ENCODE measurements around the gene VPS13D.

The VPS13D gene

GRCh38 chr1:12195416-12195815, 34.4 kb upstream of the VPS13D start:
- no peak overlapping the region for H3K27ac ChIP-seq (ENCODE audit: low read depth, low read length)
- H4K8ac ChIP-seq (ENCODE audit: low read depth, low read length) = no peak overlapping the region
- H3K79me1 ChIP-seq (ENCODE audit: low read length) = no peaks in the 10 kb centered on the region
- H2BK120ac ChIP-seq (ENCODE audit: low read depth, low read length) = no peak overlapping the region
- no peak overlapping the region for H3K9ac ChIP-seq (ENCODE audit: low read length)
- no peak overlapping the region for H3K4me3 ChIP-seq (ENCODE audit: low read length)
- H3K56ac ChIP-seq (ENCODE audit: low read length) = no peak overlapping the region
- H3K4me1 ChIP-seq (ENCODE audit: control insufficient read depth, low read depth, low read length) = no peaks in the 10 kb centered on the region
- H3K18ac ChIP-seq (ENCODE audit: low read length) = no peak overlapping the region
- H4K5ac ChIP-seq (ENCODE audit: low read length) = no peak overlapping the region
- H3K79me2 ChIP-seq (ENCODE audit: control insufficient read depth, insufficient read depth, low read length) = no peaks in the 10 kb centered on the region
- H3K23ac ChIP-seq (ENCODE audit: low read length) = no peak overlapping the region
- no peak overlapping the region for H2BK5ac ChIP-seq (ENCODE audit: low read length)
- no peak overlapping the region for H3K4ac ChIP-seq (ENCODE audit: low read depth, low read length)
- no peaks in the 10 kb centered on the region for H3K27me3 ChIP-seq (ENCODE audit: insufficient read depth, low read length, poor library complexity)
- H2AK5ac ChIP-seq (ENCODE audit: low read length) = no peak overlapping the region
- no peak overlapping the region for H2BK15ac ChIP-seq (replicated peaks; ENCODE audit: low read depth)
- no CpG with 5 or more reads among the region's 3 CpGs for WGBS (ENCODE audit: extremely low coverage, insufficient coverage, low lambda C conversion rate)
- DNase-seq = no peak
- H3K36me3 ChIP-seq (ENCODE audit: control insufficient read depth, insufficient read depth, low read length) = no peaks in the 10 kb centered on the region
- H3K4me2 ChIP-seq (ENCODE audit: low read length) = no peak overlapping the region

GRCh38 chr1:12196641-12197482, 33.0 kb upstream of the VPS13D start:
- peak; percentile 85 for DNase-seq
- Histone ChIP-seq H2BK5ac (ENCODE audit: low read length) (no peak overlapping the region), H3K4ac (ENCODE audit: low read depth, low read length) (no peak overlapping the region), H2AK5ac (ENCODE audit: low read length) (no peak overlapping the region), H2BK120ac (ENCODE audit: low read depth, low read length) (no peak overlapping the region), H3K18ac (ENCODE audit: low read length) (no peak overlapping the region), H3K9ac (ENCODE audit: low read length) (no peak overlapping the region), H3K4me1 (ENCODE audit: control insufficient read depth, low read depth, low read length) (no peaks in the 10 kb centered on the region), H3K79me1 (ENCODE audit: low read length) (no peaks in the 10 kb centered on the region), H3K56ac (ENCODE audit: low read length) (no peak overlapping the region), H3K23ac (ENCODE audit: low read length) (no peak overlapping the region), H4K5ac (ENCODE audit: low read length) (no peak overlapping the region), H3K36me3 (ENCODE audit: control insufficient read depth, insufficient read depth, low read length) (no peaks in the 10 kb centered on the region), H3K4me3 (ENCODE audit: low read length) (no peak overlapping the region), H2BK15ac (replicated peaks; ENCODE audit: low read depth) (no peak overlapping the region), H4K8ac (ENCODE audit: low read depth, low read length) (no peak overlapping the region), H3K27ac (ENCODE audit: low read depth, low read length) (no peak overlapping the region), H3K4me2 (ENCODE audit: low read length) (no peak overlapping the region), H3K27me3 (ENCODE audit: insufficient read depth, low read length, poor library complexity) (no peaks in the 10 kb centered on the region), H3K79me2 (ENCODE audit: control insufficient read depth, insufficient read depth, low read length) (no peaks in the 10 kb centered on the region)
- no CpG with 5 or more reads among the region's 20 CpGs for WGBS (ENCODE audit: extremely low coverage, insufficient coverage, low lambda C conversion rate)

GRCh38 chr1:12197483-12197880, 32.3 kb upstream of the VPS13D start:
- H4K8ac ChIP-seq (ENCODE audit: low read depth, low read length) = no peak overlapping the region
- no peak overlapping the region for H3K4me2 ChIP-seq (ENCODE audit: low read length)
- H3K9ac ChIP-seq (ENCODE audit: low read length) = no peak overlapping the region
- H3K4me3 ChIP-seq (ENCODE audit: low read length) = no peak overlapping the region
- no peak overlapping the region for H2BK120ac ChIP-seq (ENCODE audit: low read depth, low read length)
- DNase-seq = no peak
- H3K4ac ChIP-seq (ENCODE audit: low read depth, low read length) = no peak overlapping the region
- no peak overlapping the region for H2AK5ac ChIP-seq (ENCODE audit: low read length)
- H3K56ac ChIP-seq (ENCODE audit: low read length) = no peak overlapping the region
- no peak overlapping the region for H3K23ac ChIP-seq (ENCODE audit: low read length)
- H3K4me1 ChIP-seq (ENCODE audit: control insufficient read depth, low read depth, low read length) = no peaks in the 10 kb centered on the region
- no peak overlapping the region for H2BK5ac ChIP-seq (ENCODE audit: low read length)
- H3K18ac ChIP-seq (ENCODE audit: low read length) = no peak overlapping the region
- H4K5ac ChIP-seq (ENCODE audit: low read length) = no peak overlapping the region
- no peaks in the 10 kb centered on the region for H3K79me2 ChIP-seq (ENCODE audit: control insufficient read depth, insufficient read depth, low read length)
- no peaks in the 10 kb centered on the region for H3K27me3 ChIP-seq (ENCODE audit: insufficient read depth, low read length, poor library complexity)
- H3K27ac ChIP-seq (ENCODE audit: low read depth, low read length) = no peak overlapping the region
- no peaks in the 10 kb centered on the region for H3K79me1 ChIP-seq (ENCODE audit: low read length)
- H3K36me3 ChIP-seq (ENCODE audit: control insufficient read depth, insufficient read depth, low read length) = no peaks in the 10 kb centered on the region
- no peak overlapping the region for H2BK15ac ChIP-seq (replicated peaks; ENCODE audit: low read depth)
- WGBS (ENCODE audit: extremely low coverage, insufficient coverage, low lambda C conversion rate) = no CpG with 5 or more reads among the region's 7 CpGs

- H3K18ac ChIP-seq (ENCODE audit: low read length) = no peak overlapping the region
- H3K4me1 ChIP-seq (ENCODE audit: control insufficient read depth, low read depth, low read length) = peaks cover 3% of the 10 kb centered on the region
- no peak for DNase-seq
- H2AK5ac ChIP-seq (ENCODE audit: low read length) = no peak overlapping the region
- H3K79me1 ChIP-seq (ENCODE audit: low read length) = no peaks in the 10 kb centered on the region
- WGBS (ENCODE audit: extremely low coverage, insufficient coverage, low lambda C conversion rate) = no CpG with 5 or more reads among the region's 7 CpGs
- no peak overlapping the region for H2BK120ac ChIP-seq (ENCODE audit: low read depth, low read length)
- H2BK15ac ChIP-seq (replicated peaks; ENCODE audit: low read depth) = no peak overlapping the region
- H2BK5ac ChIP-seq (ENCODE audit: low read length) = no peak overlapping the region
- H3K4me2 ChIP-seq (ENCODE audit: low read length) = no peak overlapping the region
- H4K5ac ChIP-seq (ENCODE audit: low read length) = no peak overlapping the region
- no peak overlapping the region for H3K9ac ChIP-seq (ENCODE audit: low read length)
- H3K27ac ChIP-seq (ENCODE audit: low read depth, low read length) = no peak overlapping the region
- H3K23ac ChIP-seq (ENCODE audit: low read length) = no peak overlapping the region
- no peak overlapping the region for H4K8ac ChIP-seq (ENCODE audit: low read depth, low read length)
- no peak overlapping the region for H3K4me3 ChIP-seq (ENCODE audit: low read length)
- H3K36me3 ChIP-seq (ENCODE audit: control insufficient read depth, insufficient read depth, low read length) = no peaks in the 10 kb centered on the region
- no peak overlapping the region for H3K4ac ChIP-seq (ENCODE audit: low read depth, low read length)
- no peaks in the 10 kb centered on the region for H3K27me3 ChIP-seq (ENCODE audit: insufficient read depth, low read length, poor library complexity)
- no peaks in the 10 kb centered on the region for H3K79me2 ChIP-seq (ENCODE audit: control insufficient read depth, insufficient read depth, low read length)
- H3K56ac ChIP-seq (ENCODE audit: low read length) = no peak overlapping the region
These were observed 29.6 kb upstream of the VPS13D start for GRCh38 chr1:12200208-12200607.

- no peaks in the 10 kb centered on the region for H3K79me1 ChIP-seq (ENCODE audit: low read length)
- H3K79me2 ChIP-seq (ENCODE audit: control insufficient read depth, insufficient read depth, low read length) = no peaks in the 10 kb centered on the region
- no peak overlapping the region for H2AK5ac ChIP-seq (ENCODE audit: low read length)
- no peak overlapping the region for H3K4me2 ChIP-seq (ENCODE audit: low read length)
- no peak overlapping the region for H3K18ac ChIP-seq (ENCODE audit: low read length)
- H3K36me3 ChIP-seq (ENCODE audit: control insufficient read depth, insufficient read depth, low read length) = no peaks in the 10 kb centered on the region
- no peak overlapping the region for H3K4me3 ChIP-seq (ENCODE audit: low read length)
- H2BK120ac ChIP-seq (ENCODE audit: low read depth, low read length) = no peak overlapping the region
- H3K27ac ChIP-seq (ENCODE audit: low read depth, low read length) = no peak overlapping the region
- no peak for DNase-seq
- H3K27me3 ChIP-seq (ENCODE audit: insufficient read depth, low read length, poor library complexity) = no peaks in the 10 kb centered on the region
- H3K23ac ChIP-seq (ENCODE audit: low read length) = no peak overlapping the region
- no peak overlapping the region for H2BK15ac ChIP-seq (replicated peaks; ENCODE audit: low read depth)
- WGBS (ENCODE audit: extremely low coverage, insufficient coverage, low lambda C conversion rate) = no CpG with 5 or more reads among the region's 18 CpGs
- no peak overlapping the region for H4K8ac ChIP-seq (ENCODE audit: low read depth, low read length)
- no peak overlapping the region for H3K4ac ChIP-seq (ENCODE audit: low read depth, low read length)
- H2BK5ac ChIP-seq (ENCODE audit: low read length) = no peak overlapping the region
- H3K4me1 ChIP-seq (ENCODE audit: control insufficient read depth, low read depth, low read length) = peaks cover 3% of the 10 kb centered on the region
- no peak overlapping the region for H3K9ac ChIP-seq (ENCODE audit: low read length)
- no peak overlapping the region for H4K5ac ChIP-seq (ENCODE audit: low read length)
- H3K56ac ChIP-seq (ENCODE audit: low read length) = no peak overlapping the region
These were observed 28.3 kb upstream of the VPS13D start for GRCh38 chr1:12201352-12202189.
